Fibroblast of lung (primary cell): ENCODE results near the gene ENTR1. TPM values are rescaled to one million over a fixed set of nuclear protein-coding genes. Genes with fewer than 3 reads are reported as not detected.
"Not testable (repeated sequence)": the region's sequence is repeated elsewhere in the genome, so short reads cannot be mapped to it uniquely, and the experiment has no call there.

ENCODE experiments used
- DNase-seq, 2 donors: peaks; one replicate each; pipeline versions ENCODE4 v3.0.0 to v3.0.0-alpha.2; 2010; ENCODE audit warnings: low read depth in 2 of 2
- H2AFZ ChIP-seq: 2 replicates; pipeline ENCODE4 v1.5.1; 2012; ENCODE audit warnings: low read length, control low read depth, inconsistent platforms
- H3K27ac ChIP-seq: 2 replicates; pipeline ENCODE4 v1.5.1; 2011; ENCODE audit warnings: low read length, control low read depth; ENCODE audit not compliant: insufficient read depth
- H3K27me3 ChIP-seq: 2 replicates; pipeline ENCODE4 v1.5.1; 2011; ENCODE audit warnings: mild to moderate bottlenecking, low read length; ENCODE audit not compliant: control insufficient read depth, insufficient read depth
- H3K36me3 ChIP-seq: 2 replicates; pipeline ENCODE4 v1.5.1; 2011; ENCODE audit warnings: low read length; ENCODE audit not compliant: control insufficient read depth, insufficient read depth
- H3K4me1 ChIP-seq: 2 replicates; pipeline ENCODE4 v1.5.1; 2011; ENCODE audit warnings: low read length; ENCODE audit not compliant: control insufficient read depth, insufficient read depth; ENCODE audit errors: extremely low read depth
- H3K4me2 ChIP-seq: 2 replicates; pipeline ENCODE4 v1.5.1; 2011; ENCODE audit warnings: low read length, control low read depth; ENCODE audit not compliant: insufficient read depth; ENCODE audit errors: extremely low read depth
- H3K4me3 ChIP-seq, 4 experiments: fragments of 200-600 bp in 1 of 4; sonication (generic) in 1 of 4; replicated peaks in 1 of 4; 2 replicates each; pipeline ENCODE4 v1.5.1; 2011 to 2016; ENCODE audit warnings: low read length in 4 of 4, low read depth in 3 of 4, mild to moderate bottlenecking in 3 of 4, control low read depth in 2 of 4, inconsistent platforms in 1 of 4, mixed read lengths in 1 of 4; ENCODE audit not compliant: insufficient read depth in 1 of 4; ENCODE audit errors: control extremely low read depth in 1 of 4
- H3K79me2 ChIP-seq: 2 replicates; pipeline ENCODE4 v1.5.1; 2012; ENCODE audit warnings: mild to moderate bottlenecking, low read length, inconsistent platforms; ENCODE audit not compliant: control insufficient read depth, insufficient read depth
- H3K9ac ChIP-seq: 2 replicates; pipeline ENCODE4 v1.5.1; 2011; ENCODE audit warnings: mild to moderate bottlenecking, low read length, control low read depth; ENCODE audit not compliant: insufficient read depth
- H3K9me3 ChIP-seq: 2 replicates; pipeline ENCODE4 v1.5.1; 2012; ENCODE audit warnings: low read depth, low read length; ENCODE audit not compliant: control insufficient read depth, insufficient read depth
- H4K20me1 ChIP-seq: 2 replicates; pipeline ENCODE4 v1.5.1; 2011; ENCODE audit warnings: low read length; ENCODE audit not compliant: control insufficient read depth, insufficient read depth; ENCODE audit errors: extremely low read depth
- EZH2 ChIP-seq: IDR thresholded peaks from 2 replicates; pipeline ENCODE4 v1.5.1; 2012; ENCODE audit warnings: low read length, control low read depth, mild to moderate bottlenecking; ENCODE audit errors: missing control alignments
- polyA plus RNA-seq, 2 donors: library from polyadenylated mRNA; depleted of rRNA in 1 of 2; stranded (reverse) in 1 of 2; unstranded in 1 of 2; fragments of >200 nt; gene quantifications; 2 replicates each; pipeline ENCODE4 v1.2.1, GENCODE V29; 2011 to 2012; ENCODE audit warnings: missing spikeins in 1 of 2
- total RNA-seq: library from RNA; depleted of rRNA; stranded (reverse); fragments of >200 nt; gene quantifications from 2 replicates; pipeline ENCODE4 v1.2.1, GENCODE V29; 2014
- TF ChIP-seq, protein P1 (sequence below), 2 donors: IDR thresholded peaks in 1 of 2; conservative IDR thresholded peaks in 1 of 2; 1 replicate in 1 of 2; 2 replicates in 1 of 2; pipeline ENCODE4 v1.5.1; 2011 to 2012; ENCODE audit warnings: low read length in 2 of 2, control low read depth in 1 of 2, inconsistent platforms in 1 of 2, low read depth in 1 of 2, mild to moderate bottlenecking in 1 of 2

Gene ENTR1
- total and polyA plus RNA-seq, 2 donors (not counting 1 experiment from before 2014, with no cell fraction given) = 24.5 to 31.9 TPM

DNA sequence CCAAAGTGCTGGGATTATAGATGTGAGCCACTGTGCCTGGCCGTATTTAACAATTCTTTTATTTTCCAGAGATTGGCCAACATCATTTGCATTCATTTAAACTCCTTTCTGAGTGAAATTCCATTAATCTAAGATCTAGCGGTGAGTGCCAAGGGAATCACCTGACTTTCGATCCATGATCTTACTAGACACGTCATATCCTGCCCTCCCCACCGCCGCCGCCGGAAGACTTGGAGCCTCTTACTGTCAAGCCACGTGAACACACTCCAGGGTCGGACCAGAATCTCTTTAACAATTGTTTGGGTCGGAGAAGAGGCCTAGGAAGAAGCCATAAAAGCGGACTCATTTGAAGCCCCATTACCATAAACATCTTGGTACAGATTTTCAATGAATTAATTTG, 16.4 kb upstream of the ENTR1 start:
- no peaks in the 10 kb centered on the region for H3K79me2 ChIP-seq
- H3K4me2 ChIP-seq = no peak overlapping the region
- H3K9me3 ChIP-seq = no peaks in the 10 kb centered on the region
- no peaks in the 10 kb centered on the region for H3K27me3 ChIP-seq
- peak in 1 of 2 donors; percentile 51 for DNase-seq
- no peak overlapping the region for H3K9ac ChIP-seq
- H3K4me3 ChIP-seq = no peak overlapping the region
- H4K20me1 ChIP-seq = no peaks in the 10 kb centered on the region
- H3K27ac ChIP-seq = no peak overlapping the region
- H3K36me3 ChIP-seq = peaks cover 35% of the 10 kb centered on the region
- no peaks in the 10 kb centered on the region for H3K4me1 ChIP-seq
- TF ChIP-seq, protein P1, sequence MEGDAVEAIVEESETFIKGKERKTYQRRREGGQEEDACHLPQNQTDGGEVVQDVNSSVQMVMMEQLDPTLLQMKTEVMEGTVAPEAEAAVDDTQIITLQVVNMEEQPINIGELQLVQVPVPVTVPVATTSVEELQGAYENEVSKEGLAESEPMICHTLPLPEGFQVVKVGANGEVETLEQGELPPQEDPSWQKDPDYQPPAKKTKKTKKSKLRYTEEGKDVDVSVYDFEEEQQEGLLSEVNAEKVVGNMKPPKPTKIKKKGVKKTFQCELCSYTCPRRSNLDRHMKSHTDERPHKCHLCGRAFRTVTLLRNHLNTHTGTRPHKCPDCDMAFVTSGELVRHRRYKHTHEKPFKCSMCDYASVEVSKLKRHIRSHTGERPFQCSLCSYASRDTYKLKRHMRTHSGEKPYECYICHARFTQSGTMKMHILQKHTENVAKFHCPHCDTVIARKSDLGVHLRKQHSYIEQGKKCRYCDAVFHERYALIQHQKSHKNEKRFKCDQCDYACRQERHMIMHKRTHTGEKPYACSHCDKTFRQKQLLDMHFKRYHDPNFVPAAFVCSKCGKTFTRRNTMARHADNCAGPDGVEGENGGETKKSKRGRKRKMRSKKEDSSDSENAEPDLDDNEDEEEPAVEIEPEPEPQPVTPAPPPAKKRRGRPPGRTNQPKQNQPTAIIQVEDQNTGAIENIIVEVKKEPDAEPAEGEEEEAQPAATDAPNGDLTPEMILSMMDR (conservative IDR thresholded peaks at IDR 0.05 in 1 of 2, IDR thresholded peaks at IDR 0.05 in 1 of 2; ENCODE audit: low read depth in 1 of 2, low read length in 2 of 2) = no peak
- H2AFZ ChIP-seq = no peak overlapping the region

DNA sequence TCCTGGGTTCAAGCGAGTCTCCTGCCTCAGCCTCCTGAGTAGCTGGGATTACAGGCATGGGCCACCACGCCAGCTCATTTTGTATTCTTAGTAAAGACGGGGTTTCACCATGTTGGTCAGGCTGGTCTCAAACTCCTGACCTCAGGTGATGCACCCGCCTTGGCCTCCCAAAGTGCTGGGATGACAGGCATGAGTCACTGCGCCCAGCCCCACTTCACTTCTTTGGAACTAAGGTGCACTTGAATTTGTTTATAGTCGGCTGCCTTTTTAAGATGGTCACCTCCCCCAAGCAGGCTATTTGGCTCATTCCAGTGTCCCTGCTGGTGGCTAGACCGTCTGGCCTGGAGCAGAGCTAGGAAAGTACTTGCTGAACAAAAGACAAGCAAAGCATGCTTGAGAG, 15.0 kb upstream of the ENTR1 start:
- not testable (repeated sequence) for H2AFZ ChIP-seq, H4K20me1 ChIP-seq, DNase-seq, H3K4me2 ChIP-seq, H3K4me1 ChIP-seq, H3K4me3 ChIP-seq, H3K9ac ChIP-seq, H3K27me3 ChIP-seq, H3K9me3 ChIP-seq, H3K27ac ChIP-seq, H3K79me2 ChIP-seq
- peaks cover 32% of the 10 kb centered on the region for H3K36me3 ChIP-seq

DNA sequence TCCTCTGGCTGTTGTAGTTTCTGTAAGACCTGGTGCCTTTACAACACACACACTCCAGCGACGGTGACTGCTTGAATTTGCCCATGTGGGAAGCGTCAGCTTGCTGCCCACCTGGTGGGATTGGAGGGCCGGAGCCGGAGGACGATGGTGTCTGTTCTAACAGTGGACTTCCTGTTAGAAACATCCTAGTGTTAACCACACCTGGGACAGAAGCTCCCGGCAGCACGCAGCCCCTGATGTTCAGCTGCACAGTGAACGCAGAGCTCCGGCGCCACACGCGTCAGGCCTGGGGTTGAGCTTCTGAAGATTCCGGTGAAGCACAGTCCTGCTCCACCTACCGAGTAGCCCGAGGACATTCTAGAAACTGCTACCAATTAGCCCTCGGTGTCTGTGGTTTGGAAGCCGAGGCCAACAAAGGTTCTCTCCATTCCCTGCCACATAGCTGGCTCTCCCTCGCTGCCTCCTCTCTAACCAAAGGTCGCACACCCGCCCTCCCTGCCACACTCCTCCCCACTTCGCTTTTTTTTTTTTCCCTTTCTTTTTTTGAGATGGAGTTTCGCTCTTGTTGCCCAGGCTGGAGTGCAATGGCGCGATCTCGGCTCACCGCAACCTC, 14.4 kb upstream of the ENTR1 start:
- no peak overlapping the region for H3K4me3 ChIP-seq

More for the DNA sequence above, 14.4 kb upstream of the ENTR1 start:
- DNase-seq = no peak
- H3K4me2 ChIP-seq = no peak overlapping the region
- H3K27me3 ChIP-seq = no peaks in the 10 kb centered on the region
- no peak overlapping the region for H2AFZ ChIP-seq
- no peaks in the 10 kb centered on the region for H3K9me3 ChIP-seq
- H3K27ac ChIP-seq = no peak overlapping the region
- H3K36me3 ChIP-seq = peaks cover 32% of the 10 kb centered on the region
- no peaks in the 10 kb centered on the region for H3K4me1 ChIP-seq
- TF ChIP-seq EZH2 = no peak
- TF ChIP-seq, protein P1 (conservative IDR thresholded peaks at IDR 0.05 in 1 of 2, IDR thresholded peaks at IDR 0.05 in 1 of 2; ENCODE audit: low read depth in 1 of 2, low read length in 2 of 2) = no peak
- no peak overlapping the region for H3K9ac ChIP-seq
- H4K20me1 ChIP-seq = no peaks in the 10 kb centered on the region
- H3K79me2 ChIP-seq = no peaks in the 10 kb centered on the region
